OCI-LY7 (cell line): Measurements from ENCODE around the gene TES.

Experiments
- EZH2phosphoT487 ChIP-seq: fragments of 200-600 bp; sonication (generic); IDR thresholded peaks from 2 replicates; pipeline ENCODE4 v1.6.1; 2018; ENCODE audit warnings: low read depth, borderline replicate concordance, mild to moderate bottlenecking, mixed run types, antibody characterized with exemption, low read length, moderate library complexity, mixed read lengths
- TF ChIP-seq, protein P1 (sequence below): fragments of 200-600 bp; sonication (generic); conservative IDR thresholded peaks from 2 replicates; pipeline ENCODE4 v1.5.1; 2014; ENCODE audit warnings: mild to moderate bottlenecking, antibody characterized with exemption, low read length, moderate library complexity, mixed read lengths

- TF ChIP-seq, protein P1, sequence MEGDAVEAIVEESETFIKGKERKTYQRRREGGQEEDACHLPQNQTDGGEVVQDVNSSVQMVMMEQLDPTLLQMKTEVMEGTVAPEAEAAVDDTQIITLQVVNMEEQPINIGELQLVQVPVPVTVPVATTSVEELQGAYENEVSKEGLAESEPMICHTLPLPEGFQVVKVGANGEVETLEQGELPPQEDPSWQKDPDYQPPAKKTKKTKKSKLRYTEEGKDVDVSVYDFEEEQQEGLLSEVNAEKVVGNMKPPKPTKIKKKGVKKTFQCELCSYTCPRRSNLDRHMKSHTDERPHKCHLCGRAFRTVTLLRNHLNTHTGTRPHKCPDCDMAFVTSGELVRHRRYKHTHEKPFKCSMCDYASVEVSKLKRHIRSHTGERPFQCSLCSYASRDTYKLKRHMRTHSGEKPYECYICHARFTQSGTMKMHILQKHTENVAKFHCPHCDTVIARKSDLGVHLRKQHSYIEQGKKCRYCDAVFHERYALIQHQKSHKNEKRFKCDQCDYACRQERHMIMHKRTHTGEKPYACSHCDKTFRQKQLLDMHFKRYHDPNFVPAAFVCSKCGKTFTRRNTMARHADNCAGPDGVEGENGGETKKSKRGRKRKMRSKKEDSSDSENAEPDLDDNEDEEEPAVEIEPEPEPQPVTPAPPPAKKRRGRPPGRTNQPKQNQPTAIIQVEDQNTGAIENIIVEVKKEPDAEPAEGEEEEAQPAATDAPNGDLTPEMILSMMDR = no peak
- no peak for TF ChIP-seq EZH2phosphoT487
Measured at GRCh38 chr7:116285252-116285651, 74.9 kb downstream of the TES start.
